ENCODE results near the gene ZNF784.

The ZNF784 gene

GRCh38 chr19:55594996-55595545 lies 29.3 kb downstream of the ZNF784 start:
- Histone ChIP-seq H3K4me2 (ENCODE audit: low read length, poor library complexity, severe bottlenecking) (no peak overlapping the region), H3K23ac (ENCODE audit: low read length in 2 of 2) (no peak overlapping the region), H3K18ac (ENCODE audit: low read depth in 1 of 2, low read length in 2 of 2) (no peak overlapping the region), H2AFZ (ENCODE audit: low read depth, low read length) (no peak overlapping the region), H2BK12ac (ENCODE audit: low read length in 2 of 2) (no peak overlapping the region), H3K9me3 (ENCODE audit: control insufficient read depth, low read length) (no peaks in the 10 kb centered on the region), H3K4me3 (ENCODE audit: insufficient read depth in 1 of 2, low read depth in 1 of 2, low read length in 2 of 2) (no peak overlapping the region), H2BK5ac (ENCODE audit: low read depth, low read length, poor library complexity, severe bottlenecking) (no peak overlapping the region), H3K9ac (ENCODE audit: low read length) (no peak overlapping the region), H2BK15ac (ENCODE audit: low read depth, poor library complexity, severe bottlenecking) (no peak overlapping the region), H3K14ac (ENCODE audit: low read length in 2 of 2) (no peak overlapping the region), H3K27ac (ENCODE audit: low read length, poor library complexity, severe bottlenecking) (no peak overlapping the region), H3K79me1 (replicated peaks; ENCODE audit: low read length, poor library complexity, severe bottlenecking) (peaks cover 25% of the 10 kb centered on the region), H2AK5ac (ENCODE audit: low read length, severe bottlenecking) (no peak overlapping the region), H3K4me1 (ENCODE audit: control insufficient read depth, insufficient read depth, low read depth, low read length) (peaks cover 3% of the 10 kb centered on the region), H4K8ac (ENCODE audit: low read length) (no peak overlapping the region), H2BK120ac (ENCODE audit: low read depth, low read length) (no peak overlapping the region), H4K91ac (ENCODE audit: low read length) (no peak overlapping the region), H3K4ac (ENCODE audit: low read depth in 1 of 2, low read length in 2 of 2) (no peak overlapping the region), H3K27me3 (ENCODE audit: control insufficient read depth in 1 of 2, insufficient read depth in 1 of 2, low read length in 2 of 2) (no peaks in the 10 kb centered on the region), H3K36me3 (ENCODE audit: control insufficient read depth in 1 of 2, insufficient read depth in 2 of 2, low read depth in 1 of 2, low read length in 2 of 2) (peaks cover 39 to 60% of the 10 kb centered on the region in 2 experiments)
- 94% methylated on average over 4 of the region's 4 CpGs for WGBS
- DNase-seq, result no peak

GRCh38 chr19:55593096-55593772 lies 31.1 kb downstream of the ZNF784 start:
- 85% methylated on average over 62 of the region's 68 CpGs for WGBS

DNA sequence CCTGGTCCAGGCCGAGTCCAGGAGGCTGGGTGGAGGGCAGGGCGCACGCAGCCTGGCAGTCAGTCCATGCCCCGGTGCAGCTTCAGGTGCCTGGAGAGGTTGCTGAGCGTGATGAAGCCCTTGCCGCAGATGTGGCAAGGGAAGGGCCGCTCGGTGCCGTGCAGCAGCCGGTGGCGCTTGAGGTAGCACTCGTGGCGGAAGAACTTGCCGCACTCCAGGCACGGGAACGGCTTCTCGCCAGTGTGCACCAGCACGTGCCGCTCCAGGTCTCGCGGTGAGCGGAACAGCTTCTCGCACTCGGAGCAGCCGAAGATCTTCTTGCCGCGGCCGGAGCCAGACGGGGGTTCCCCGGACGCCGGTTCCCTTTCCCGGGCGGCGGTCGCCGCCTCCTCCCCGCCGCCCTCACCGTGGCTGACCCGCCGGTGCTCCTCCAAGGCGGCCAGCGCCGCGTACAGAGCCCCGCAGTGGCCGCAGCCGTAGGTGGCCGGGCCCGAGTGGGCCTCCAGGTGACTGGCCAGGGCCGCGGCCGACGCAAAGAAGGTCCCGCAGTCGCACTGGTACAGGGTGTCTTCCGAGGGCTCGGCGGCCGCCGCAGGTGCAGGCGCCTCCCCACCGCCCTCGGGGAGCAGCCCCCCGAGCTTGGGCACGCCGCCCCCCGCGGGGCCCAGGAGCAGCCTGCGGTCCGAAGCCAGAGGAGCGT lies 31.8 kb downstream of the ZNF784 start:
- H3K14ac ChIP-seq (ENCODE audit: low read length in 2 of 2), result no peak overlapping the region
- no peak overlapping the region for H2BK5ac ChIP-seq (ENCODE audit: low read depth, low read length, poor library complexity, severe bottlenecking)
- H2AK5ac ChIP-seq (ENCODE audit: low read length, severe bottlenecking), result no peak overlapping the region
- H3K36me3 ChIP-seq (ENCODE audit: control insufficient read depth in 1 of 2, insufficient read depth in 2 of 2, low read depth in 1 of 2, low read length in 2 of 2), result peaks cover 39 to 56% of the 10 kb centered on the region in 2 experiments
- H4K91ac ChIP-seq (ENCODE audit: low read length), result no peak overlapping the region
- H3K4me2 ChIP-seq (ENCODE audit: low read length, poor library complexity, severe bottlenecking), result no peak overlapping the region
- no peak overlapping the region for H3K18ac ChIP-seq (ENCODE audit: low read depth in 1 of 2, low read length in 2 of 2)
- H2BK15ac ChIP-seq (ENCODE audit: low read depth, poor library complexity, severe bottlenecking), result no peak overlapping the region
- H3K9ac ChIP-seq (ENCODE audit: low read length), result no peak overlapping the region
- 95% methylated on average over 69 of the region's 73 CpGs for WGBS
- no peak overlapping the region for H3K4ac ChIP-seq (ENCODE audit: low read depth in 1 of 2, low read length in 2 of 2)
- H2BK12ac ChIP-seq (ENCODE audit: low read length in 2 of 2), result no peak overlapping the region
- DNase-seq, result no peak
- no peaks in the 10 kb centered on the region for H3K9me3 ChIP-seq (ENCODE audit: control insufficient read depth, low read length)
- no peaks in the 10 kb centered on the region for H3K27me3 ChIP-seq (ENCODE audit: control insufficient read depth in 1 of 2, insufficient read depth in 1 of 2, low read length in 2 of 2)
- H3K79me1 ChIP-seq (replicated peaks; ENCODE audit: low read length, poor library complexity, severe bottlenecking), result peaks cover 16% of the 10 kb centered on the region
- H3K23ac ChIP-seq (ENCODE audit: low read length in 2 of 2), result no peak overlapping the region
- no peak overlapping the region for H4K8ac ChIP-seq (ENCODE audit: low read length)
- H2AFZ ChIP-seq (ENCODE audit: low read depth, low read length), result no peak overlapping the region
- peaks cover 7% of the 10 kb centered on the region for H3K4me1 ChIP-seq (ENCODE audit: control insufficient read depth, insufficient read depth, low read depth, low read length)
- no peak overlapping the region for H2BK120ac ChIP-seq (ENCODE audit: low read depth, low read length)
- H3K4me3 ChIP-seq (ENCODE audit: insufficient read depth in 1 of 2, low read depth in 1 of 2, low read length in 2 of 2), result no peak overlapping the region
- H3K27ac ChIP-seq (ENCODE audit: low read length, poor library complexity, severe bottlenecking), result no peak overlapping the region

More at GRCh38 chr19:55593096-55593772, 31.1 kb downstream of the ZNF784 start:
- no peak overlapping the region for H2BK5ac ChIP-seq (ENCODE audit: low read depth, low read length, poor library complexity, severe bottlenecking)
- H3K9ac ChIP-seq (ENCODE audit: low read length), result no peak overlapping the region
- peaks cover 39 to 60% of the 10 kb centered on the region in 2 experiments for H3K36me3 ChIP-seq (ENCODE audit: control insufficient read depth in 1 of 2, insufficient read depth in 2 of 2, low read depth in 1 of 2, low read length in 2 of 2)
- no peak overlapping the region for H3K27ac ChIP-seq (ENCODE audit: low read length, poor library complexity, severe bottlenecking)
- H3K27me3 ChIP-seq (ENCODE audit: control insufficient read depth in 1 of 2, insufficient read depth in 1 of 2, low read length in 2 of 2), result no peaks in the 10 kb centered on the region
- H3K4me3 ChIP-seq (ENCODE audit: insufficient read depth in 1 of 2, low read depth in 1 of 2, low read length in 2 of 2), result no peak overlapping the region
- H3K14ac ChIP-seq (ENCODE audit: low read length in 2 of 2), result no peak overlapping the region
- H2BK15ac ChIP-seq (ENCODE audit: low read depth, poor library complexity, severe bottlenecking), result no peak overlapping the region
- no peak overlapping the region for H2BK120ac ChIP-seq (ENCODE audit: low read depth, low read length)
- no peaks in the 10 kb centered on the region for H3K9me3 ChIP-seq (ENCODE audit: control insufficient read depth, low read length)
- H3K23ac ChIP-seq (ENCODE audit: low read length in 2 of 2), result no peak overlapping the region
- peaks cover 22% of the 10 kb centered on the region for H3K79me1 ChIP-seq (replicated peaks; ENCODE audit: low read length, poor library complexity, severe bottlenecking)
- no peak overlapping the region for H4K8ac ChIP-seq (ENCODE audit: low read length)
- no peak overlapping the region for H2AFZ ChIP-seq (ENCODE audit: low read depth, low read length)
- H2BK12ac ChIP-seq (ENCODE audit: low read length in 2 of 2), result no peak overlapping the region
- no peak overlapping the region for H4K91ac ChIP-seq (ENCODE audit: low read length)
- no peak overlapping the region for H3K4me2 ChIP-seq (ENCODE audit: low read length, poor library complexity, severe bottlenecking)
- no peak overlapping the region for H3K18ac ChIP-seq (ENCODE audit: low read depth in 1 of 2, low read length in 2 of 2)
- H2AK5ac ChIP-seq (ENCODE audit: low read length, severe bottlenecking), result no peak overlapping the region
- no peak for DNase-seq
- H3K4me1 ChIP-seq (ENCODE audit: control insufficient read depth, insufficient read depth, low read depth, low read length), result peaks cover 3% of the 10 kb centered on the region
- no peak overlapping the region for H3K4ac ChIP-seq (ENCODE audit: low read depth in 1 of 2, low read length in 2 of 2)

GRCh38 chr19:55591555-55591954 lies 32.8 kb downstream of the ZNF784 start:
- Histone ChIP-seq H2BK120ac (ENCODE audit: low read depth, low read length) (no peak overlapping the region), H3K27ac (ENCODE audit: low read length, poor library complexity, severe bottlenecking) (no peak overlapping the region), H4K91ac (ENCODE audit: low read length) (no peak overlapping the region), H4K8ac (ENCODE audit: low read length) (no peak overlapping the region), H3K9me3 (ENCODE audit: control insufficient read depth, low read length) (no peaks in the 10 kb centered on the region), H2AK5ac (ENCODE audit: low read length, severe bottlenecking) (no peak overlapping the region), H3K4me3 (ENCODE audit: insufficient read depth in 1 of 2, low read depth in 1 of 2, low read length in 2 of 2) (no peak overlapping the region), H2BK15ac (ENCODE audit: low read depth, poor library complexity, severe bottlenecking) (no peak overlapping the region), H2AFZ (ENCODE audit: low read depth, low read length) (no peak overlapping the region), H3K79me1 (replicated peaks; ENCODE audit: low read length, poor library complexity, severe bottlenecking) (peaks cover 13% of the 10 kb centered on the region), H3K14ac (ENCODE audit: low read length in 2 of 2) (no peak overlapping the region), H3K9ac (ENCODE audit: low read length) (no peak overlapping the region), H2BK12ac (ENCODE audit: low read length in 2 of 2) (no peak overlapping the region), H3K23ac (ENCODE audit: low read length in 2 of 2) (no peak overlapping the region), H3K27me3 (ENCODE audit: control insufficient read depth in 1 of 2, insufficient read depth in 1 of 2, low read length in 2 of 2) (no peaks in the 10 kb centered on the region), H3K36me3 (ENCODE audit: control insufficient read depth in 1 of 2, insufficient read depth in 2 of 2, low read depth in 1 of 2, low read length in 2 of 2) (peaks cover 31 to 50% of the 10 kb centered on the region in 2 experiments), H3K4ac (ENCODE audit: low read depth in 1 of 2, low read length in 2 of 2) (no peak overlapping the region), H3K4me1 (ENCODE audit: control insufficient read depth, insufficient read depth, low read depth, low read length) (peaks cover 11% of the 10 kb centered on the region), H2BK5ac (ENCODE audit: low read depth, low read length, poor library complexity, severe bottlenecking) (no peak overlapping the region), H3K4me2 (ENCODE audit: low read length, poor library complexity, severe bottlenecking) (no peak overlapping the region), H3K18ac (ENCODE audit: low read depth in 1 of 2, low read length in 2 of 2) (no peak overlapping the region)
- WGBS, result 89% methylated on average over 10 of the region's 10 CpGs
- no peak for DNase-seq

All from mesenchymal stem cell (in vitro differentiated cells and primary cell).